H9 (cell line): ENCODE measurements around the gene TTYH2. TPM values are rescaled to one million over a fixed set of nuclear protein-coding genes. Genes with fewer than 3 reads are reported as not detected.

ENCODE experiments used
- DNase-seq: peaks from one replicate; pipeline ENCODE4 v3.0.0-alpha.2; 2017
- H2AFZ ChIP-seq: one replicate; pipeline ENCODE4 v1.6.1; 2013; ENCODE audit warnings: mild to moderate bottlenecking, low read length, control low read depth, moderate library complexity
- H2AK5ac ChIP-seq: 2 replicates; pipeline ENCODE4 v1.6.1; 2013; ENCODE audit warnings: low read length, control low read depth, mixed read lengths; ENCODE audit not compliant: insufficient read length
- H2BK120ac ChIP-seq: one replicate; pipeline ENCODE4 v1.6.1; 2013; ENCODE audit warnings: low read depth, mild to moderate bottlenecking, low read length, control low read depth, inconsistent platforms; ENCODE audit not compliant: poor library complexity, severe bottlenecking
- H2BK12ac ChIP-seq: 2 replicates; pipeline ENCODE4 v1.6.1; 2013; ENCODE audit warnings: low read length, control low read depth, mixed read lengths, low read depth; ENCODE audit not compliant: insufficient read length
- H2BK15ac ChIP-seq: 2 replicates; pipeline ENCODE4 v1.6.1; 2013; ENCODE audit warnings: low read depth, low read length, control low read depth
- H2BK20ac ChIP-seq: one replicate; pipeline ENCODE4 v1.6.1; 2013; ENCODE audit warnings: low read depth, mild to moderate bottlenecking, low read length, control low read depth, inconsistent platforms; ENCODE audit not compliant: poor library complexity, severe bottlenecking
- H2BK5ac ChIP-seq: 2 replicates; pipeline ENCODE4 v1.6.1; 2013; ENCODE audit warnings: low read length, control low read depth, mixed read lengths; ENCODE audit not compliant: insufficient read length
- H3K14ac ChIP-seq: 2 replicates; pipeline ENCODE4 v1.6.1; 2013; ENCODE audit warnings: low read length, control low read depth; ENCODE audit not compliant: insufficient read depth
- H3K18ac ChIP-seq: 2 replicates; pipeline ENCODE4 v1.6.1; 2013; ENCODE audit warnings: low read depth, mild to moderate bottlenecking, mixed read lengths, low read length, control low read depth; ENCODE audit not compliant: insufficient read length
- H3K23ac ChIP-seq: 2 replicates; pipeline ENCODE4 v1.6.1; 2013; ENCODE audit warnings: low read length, control low read depth, mixed read lengths, low read depth; ENCODE audit not compliant: insufficient read length
- H3K23me2 ChIP-seq: 2 replicates; pipeline ENCODE4 v1.6.1; 2013; ENCODE audit warnings: low read depth, mild to moderate bottlenecking, mixed read lengths, low read length, control low read depth; ENCODE audit not compliant: insufficient read length, poor library complexity, severe bottlenecking
- H3K27ac ChIP-seq: 2 replicates; pipeline ENCODE4 v1.5.1; 2013; ENCODE audit warnings: low read length, control low read depth, mixed read lengths, low read depth; ENCODE audit not compliant: insufficient read length
- H3K27me3 ChIP-seq: 2 replicates; pipeline ENCODE4 v1.6.1; 2013; ENCODE audit warnings: low read length, control low read depth, inconsistent platforms; ENCODE audit not compliant: insufficient read depth
- H3K4ac ChIP-seq: 2 replicates; pipeline ENCODE4 v1.6.1; 2013; ENCODE audit warnings: low read depth, mild to moderate bottlenecking, control low read depth, inconsistent platforms, low read length, moderate library complexity
- H3K4me1 ChIP-seq: 2 replicates; pipeline ENCODE4 v1.6.1; 2013; ENCODE audit warnings: low read length, control low read depth, inconsistent platforms; ENCODE audit not compliant: insufficient read depth
- H3K4me2 ChIP-seq: 2 replicates; pipeline ENCODE4 v1.6.1; 2013; ENCODE audit warnings: low read length, control low read depth, mixed read lengths; ENCODE audit not compliant: insufficient read length, insufficient read depth
- H3K56ac ChIP-seq: 2 replicates; pipeline ENCODE4 v1.6.1; 2013; ENCODE audit warnings: low read depth, mild to moderate bottlenecking, mixed read lengths, low read length, control low read depth; ENCODE audit not compliant: insufficient read length
- H3K79me1 ChIP-seq: 2 replicates; pipeline ENCODE4 v1.6.1; 2013; ENCODE audit warnings: low read depth, mild to moderate bottlenecking, moderate library complexity, low read length, control low read depth, inconsistent platforms; ENCODE audit not compliant: insufficient read depth, poor library complexity, severe bottlenecking
- H3K79me2 ChIP-seq: 2 replicates; pipeline ENCODE4 v1.6.1; 2013; ENCODE audit warnings: low read length, control low read depth, inconsistent platforms; ENCODE audit not compliant: insufficient read depth
- H3K9ac ChIP-seq: 2 replicates; pipeline ENCODE4 v1.6.1; 2013; ENCODE audit warnings: low read length, control low read depth, mixed read lengths; ENCODE audit not compliant: insufficient read length; ENCODE audit errors: extremely low read depth
- H3K9me3 ChIP-seq: one replicate; pipeline ENCODE4 v1.6.1; 2013; ENCODE audit warnings: low read depth, low read length, inconsistent platforms; ENCODE audit not compliant: control insufficient read depth
- H3T11ph ChIP-seq: one replicate; pipeline ENCODE4 v1.6.1; 2013; ENCODE audit warnings: mild to moderate bottlenecking, low read length, control low read depth, inconsistent platforms
- H4K20me1 ChIP-seq: one replicate; pipeline ENCODE4 v1.6.1; 2013; ENCODE audit not compliant: control insufficient read depth, insufficient read length, insufficient read depth
- H4K5ac ChIP-seq: 2 replicates; pipeline ENCODE4 v1.6.1; 2013; ENCODE audit warnings: low read depth, mild to moderate bottlenecking, mixed read lengths, low read length, control low read depth; ENCODE audit not compliant: insufficient read length
- H4K8ac ChIP-seq: replicated peaks from 2 replicates; pipeline ENCODE4 v1.6.1; 2013; ENCODE audit warnings: low read length, control low read depth, mixed read lengths, low read depth; ENCODE audit not compliant: insufficient read length
- H4K91ac ChIP-seq: 2 replicates; pipeline ENCODE4 v1.6.1; 2013; ENCODE audit warnings: low read depth, mild to moderate bottlenecking, moderate library complexity, mixed read lengths, low read length, control low read depth; ENCODE audit not compliant: insufficient read length
- H3K27ac Mint-ChIP-seq, 3 experiments: 2 replicates in 2 of 3; 3 replicates in 1 of 3; pipeline ENCODE4 v1.8.0; 2020 to 2021; ENCODE audit warnings: mixed read lengths in 3 of 3, mild to moderate bottlenecking in 1 of 3, moderate library complexity in 1 of 3
- H3K27me3 Mint-ChIP-seq: 2 replicates; pipeline ENCODE4 v1.8.0; 2021; ENCODE audit warnings: low read depth, mild to moderate bottlenecking, moderate library complexity, mixed read lengths
- H3K36me3 Mint-ChIP-seq, 3 experiments: 2 replicates in 2 of 3; 3 replicates in 1 of 3; pipeline ENCODE4 v1.8.0; 2020 to 2021; ENCODE audit warnings: low read depth in 3 of 3, mixed read lengths in 3 of 3; ENCODE audit not compliant: insufficient read depth in 1 of 3
- H3K4me1 Mint-ChIP-seq, 2 experiments: 2 replicates each; pipeline ENCODE4 v1.8.0; 2020; ENCODE audit warnings: mixed read lengths in 2 of 2
- H3K4me3 Mint-ChIP-seq, 2 experiments: 2 replicates in 1 of 2; 3 replicates in 1 of 2; pipeline ENCODE4 v1.8.0; 2020 to 2021; ENCODE audit warnings: mild to moderate bottlenecking in 2 of 2, mixed read lengths in 2 of 2, moderate library complexity in 1 of 2
- H3K9me3 Mint-ChIP-seq, 2 experiments: 2 replicates in 1 of 2; 3 replicates in 1 of 2; pipeline ENCODE4 v1.8.0; 2020; ENCODE audit warnings: mild to moderate bottlenecking in 2 of 2, mixed read lengths in 2 of 2, moderate library complexity in 1 of 2
- WGBS: extraction: QIAGEN DNeasy Blood & Tissue Kit; methylation state at CpG from one replicate; pipeline ENCODE4 v1.1.7; 2013; ENCODE audit warnings: missing lambda C conversion rate, low lambda C conversion rate, mixed read lengths; ENCODE audit not compliant: insufficient read length; ENCODE audit errors: extremely low coverage; 5-methylcytosine and 5-hydroxymethylcytosine counted together
- total RNA-seq: library from RNA; stranded (reverse); gene quantifications from 2 replicates; pipeline ENCODE4 v1.2.1, GENCODE V29; 2021
- TF ChIP-seq, protein P1 (sequence below): fragments of 200-600 bp; sonication (generic); conservative IDR thresholded peaks from 3 replicates; pipeline ENCODE4 v1.8.0; 2021; ENCODE audit warnings: antibody characterized with exemption, mild to moderate bottlenecking

The TTYH2 gene
- total RNA-seq, 1 experiment from 2014 or later, result 1.6 TPM

- Histone ChIP-seq H3K4me2 (no peak overlapping the region), H3K9me3 (no peaks in the 10 kb centered on the region), H2BK5ac (no peak overlapping the region), H3T11ph (no peak overlapping the region), H2AK5ac (no peak overlapping the region), H3K4me1 (no peaks in the 10 kb centered on the region; the same call in 1 of the 2 replicates), H2AFZ (no peak overlapping the region), H3K18ac (no peak overlapping the region), H2BK120ac (no peak overlapping the region), H3K79me2 (no peaks in the 10 kb centered on the region), H3K14ac (no peak overlapping the region), H4K91ac (no peak overlapping the region), H3K27ac (no peak overlapping the region), H3K27me3 (no peaks in the 10 kb centered on the region; the same call in 1 of the 2 replicates), H3K23ac (no peak overlapping the region), H2BK20ac (no peak overlapping the region), H3K79me1 (no peaks in the 10 kb centered on the region), H3K4ac (no peak overlapping the region), H4K8ac (no peak overlapping the region), H2BK15ac (no peak overlapping the region), H4K5ac (no peak overlapping the region), H3K56ac (no peak overlapping the region), H3K23me2 (peaks cover 4% of the 10 kb centered on the region), H2BK12ac (no peak overlapping the region), H4K20me1 (no peaks in the 10 kb centered on the region), H3K9ac (no peak overlapping the region)
- TF ChIP-seq, protein P1, sequence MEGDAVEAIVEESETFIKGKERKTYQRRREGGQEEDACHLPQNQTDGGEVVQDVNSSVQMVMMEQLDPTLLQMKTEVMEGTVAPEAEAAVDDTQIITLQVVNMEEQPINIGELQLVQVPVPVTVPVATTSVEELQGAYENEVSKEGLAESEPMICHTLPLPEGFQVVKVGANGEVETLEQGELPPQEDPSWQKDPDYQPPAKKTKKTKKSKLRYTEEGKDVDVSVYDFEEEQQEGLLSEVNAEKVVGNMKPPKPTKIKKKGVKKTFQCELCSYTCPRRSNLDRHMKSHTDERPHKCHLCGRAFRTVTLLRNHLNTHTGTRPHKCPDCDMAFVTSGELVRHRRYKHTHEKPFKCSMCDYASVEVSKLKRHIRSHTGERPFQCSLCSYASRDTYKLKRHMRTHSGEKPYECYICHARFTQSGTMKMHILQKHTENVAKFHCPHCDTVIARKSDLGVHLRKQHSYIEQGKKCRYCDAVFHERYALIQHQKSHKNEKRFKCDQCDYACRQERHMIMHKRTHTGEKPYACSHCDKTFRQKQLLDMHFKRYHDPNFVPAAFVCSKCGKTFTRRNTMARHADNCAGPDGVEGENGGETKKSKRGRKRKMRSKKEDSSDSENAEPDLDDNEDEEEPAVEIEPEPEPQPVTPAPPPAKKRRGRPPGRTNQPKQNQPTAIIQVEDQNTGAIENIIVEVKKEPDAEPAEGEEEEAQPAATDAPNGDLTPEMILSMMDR, result no peak
- WGBS, result no CpG with 5 or more reads among the region's 10 CpGs
- Mint-ChIP-seq H3K4me3 (no peak overlapping the region), H3K36me3 (no peaks in the 10 kb centered on the region), H3K9me3 (no peaks in the 10 kb centered on the region), H3K27me3 (peaks cover 55% of the 10 kb centered on the region), H3K4me1 (peaks cover 24 to 52% of the 10 kb centered on the region in 2 experiments), H3K27ac (no peak overlapping the region)
- DNase-seq, result no peak
Observed at GRCh38 chr17:74272731-74273201, 59.4 kb downstream of the TTYH2 start.
